Measurements from ENCODE around the gene RBM19. TPM values are rescaled to one million over a fixed set of nuclear protein-coding genes. Genes with fewer than 3 reads are reported as not detected.

The RBM19 gene
- total and polyA plus RNA-seq, 2 donors (not counting 3 experiments of a cell fraction or from before 2014, with no cell fraction given): 13.2 to 34.4 TPM

DNA sequence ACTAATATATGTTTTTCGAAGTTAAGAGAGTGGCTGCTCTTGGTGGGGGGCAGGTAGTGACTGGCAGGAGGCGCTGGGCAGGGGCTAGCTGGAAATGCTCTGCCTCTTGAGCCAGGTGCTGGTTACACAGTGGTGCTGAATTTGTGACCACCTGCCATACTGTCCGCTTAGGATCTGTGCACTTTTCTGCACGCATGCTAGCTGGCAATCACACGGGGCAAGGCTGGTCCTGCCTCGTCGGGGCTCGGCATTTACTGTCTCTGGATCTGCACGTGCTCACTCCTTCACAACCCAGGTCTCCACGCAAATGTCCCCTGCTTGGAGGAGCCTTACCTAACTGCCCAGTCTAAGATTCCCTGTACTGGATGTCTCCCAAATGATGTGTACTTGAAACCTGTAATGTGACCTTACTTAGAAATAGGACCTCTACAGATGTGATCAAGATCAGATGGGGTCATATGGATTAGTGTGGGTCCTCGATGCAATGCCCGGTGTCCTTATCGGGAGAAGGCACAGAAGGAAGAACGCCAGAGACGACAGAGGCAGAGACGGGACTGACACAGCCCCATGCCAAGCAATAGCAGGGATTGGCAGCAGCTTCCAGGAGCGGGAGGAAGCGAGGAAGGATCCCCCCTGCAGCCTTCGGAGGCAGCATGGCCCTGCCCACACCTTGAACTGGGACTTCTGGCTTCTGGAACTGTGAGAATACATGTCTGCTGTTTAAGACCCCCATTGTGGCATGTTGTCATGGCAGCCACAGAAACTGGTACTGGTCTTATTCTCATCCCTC, 59.5 kb downstream of the RBM19 start:
- H3K9me3 ChIP-seq (replicated peaks; ENCODE audit: control insufficient read depth, insufficient read depth, low read length): no peaks in the 10 kb centered on the region
- intact Hi-C loops (cut with micrococcal nuclease): no loop called here
- no peak overlapping the region for H3K4me3 ChIP-seq (replicated peaks in 1 of 3; ENCODE audit: insufficient read depth in 1 of 3, low read depth in 1 of 3, low read length in 3 of 3)
- H3K36me3 ChIP-seq (ENCODE audit: control insufficient read depth in 2 of 2, extremely low read depth in 1 of 2, insufficient read depth in 2 of 2, low read length in 2 of 2): peaks cover 0 to 7% of the 10 kb centered on the region in 2 experiments
- ChIA-PET POLR2A (no interaction called here), CTCF (no interaction called here)
- H2AFZ ChIP-seq (ENCODE audit: low read depth, low read length): no peak overlapping the region
- H3K9ac ChIP-seq (replicated peaks; ENCODE audit: extremely low read depth, insufficient read depth, low read length): no peak overlapping the region
- no TSS peak for BruUV-seq (replicated peaks)
- no peak overlapping the region for H3K27ac ChIP-seq (ENCODE audit: insufficient read depth, low read depth, low read length)
- H3K79me2 ChIP-seq (ENCODE audit: control insufficient read depth, insufficient read depth, low read length): no peaks in the 10 kb centered on the region
- no peaks in the 10 kb centered on the region for H4K20me1 ChIP-seq (replicated peaks; ENCODE audit: control insufficient read depth, extremely low read depth, insufficient read depth, low read length)
- no peaks in the 10 kb centered on the region for H3K27me3 ChIP-seq (ENCODE audit: control insufficient read depth in 2 of 2, insufficient read depth in 2 of 2, low read length in 2 of 2)
- H3K9me1 ChIP-seq (replicated peaks; ENCODE audit: control insufficient read depth, extremely low read depth, insufficient read depth, low read length): no peaks in the 10 kb centered on the region
- TF ChIP-seq, protein P1, sequence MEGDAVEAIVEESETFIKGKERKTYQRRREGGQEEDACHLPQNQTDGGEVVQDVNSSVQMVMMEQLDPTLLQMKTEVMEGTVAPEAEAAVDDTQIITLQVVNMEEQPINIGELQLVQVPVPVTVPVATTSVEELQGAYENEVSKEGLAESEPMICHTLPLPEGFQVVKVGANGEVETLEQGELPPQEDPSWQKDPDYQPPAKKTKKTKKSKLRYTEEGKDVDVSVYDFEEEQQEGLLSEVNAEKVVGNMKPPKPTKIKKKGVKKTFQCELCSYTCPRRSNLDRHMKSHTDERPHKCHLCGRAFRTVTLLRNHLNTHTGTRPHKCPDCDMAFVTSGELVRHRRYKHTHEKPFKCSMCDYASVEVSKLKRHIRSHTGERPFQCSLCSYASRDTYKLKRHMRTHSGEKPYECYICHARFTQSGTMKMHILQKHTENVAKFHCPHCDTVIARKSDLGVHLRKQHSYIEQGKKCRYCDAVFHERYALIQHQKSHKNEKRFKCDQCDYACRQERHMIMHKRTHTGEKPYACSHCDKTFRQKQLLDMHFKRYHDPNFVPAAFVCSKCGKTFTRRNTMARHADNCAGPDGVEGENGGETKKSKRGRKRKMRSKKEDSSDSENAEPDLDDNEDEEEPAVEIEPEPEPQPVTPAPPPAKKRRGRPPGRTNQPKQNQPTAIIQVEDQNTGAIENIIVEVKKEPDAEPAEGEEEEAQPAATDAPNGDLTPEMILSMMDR (IDR thresholded peaks at IDR 0.05; ENCODE audit: extremely low read depth in 1 of 2, insufficient read depth in 1 of 2, low read depth in 1 of 2, low read length in 2 of 2): no peak
- TF ChIP-seq, protein P2, sequence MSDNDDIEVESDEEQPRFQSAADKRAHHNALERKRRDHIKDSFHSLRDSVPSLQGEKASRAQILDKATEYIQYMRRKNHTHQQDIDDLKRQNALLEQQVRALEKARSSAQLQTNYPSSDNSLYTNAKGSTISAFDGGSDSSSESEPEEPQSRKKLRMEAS (IDR thresholded peaks at IDR 0.05; ENCODE audit: insufficient read depth, insufficient read length): no peak
- TF ChIP-seq POLR2AphosphoS5 (IDR thresholded peaks at IDR 0.05; ENCODE audit: insufficient read depth, low read depth, low read length) (no peak), POLR2A (IDR thresholded peaks at IDR 0.05; ENCODE audit: low read depth, low read length) (no peak), EZH2 (IDR thresholded peaks at IDR 0.05; ENCODE audit: borderline replicate concordance, low read depth, low read length, severe bottlenecking) (no peak)
- no peak overlapping the region for H3K4me2 ChIP-seq (ENCODE audit: insufficient read depth, low read length)
- H3K4me1 ChIP-seq (ENCODE audit: control insufficient read depth, extremely low read depth, insufficient read depth, low read length): no peaks in the 10 kb centered on the region
- DNase-seq (ENCODE audit: low read depth, low spot score): no peak
- FAIRE-seq: no peak
- dilution Hi-C loops (cut with MboI; ENCODE audit: extremely low pct_ligation_motif_present, low sequenced_read_pairs): no loop called here

Measured in endothelial cell of umbilical vein (primary cell).